DOHH2 (cell line): ENCODE measurements around the gene LTA4H.
A peak's percentile ranks its signal among the peaks of the same experiment; 100 is the strongest.

Experiments used
- H3F3A ChIP-seq: fragments of 200-600 bp; sonication (generic), shearing (Covaris generic); 2 replicates; pipeline ENCODE4 v1.6.0; 2016; ENCODE audit warnings: antibody characterized with exemption, mild to moderate bottlenecking; ENCODE audit not compliant: control insufficient read depth, insufficient read depth
- H3K27ac ChIP-seq: fragments of 200-600 bp; sonication (generic); 2 replicates; pipeline ENCODE4 v1.5.1; 2014; ENCODE audit warnings: low read depth, mild to moderate bottlenecking, low read length, moderate library complexity
- H3K27me3 ChIP-seq: fragments of 200-600 bp; sonication (generic); 2 replicates; pipeline ENCODE4 v1.6.1; 2014; ENCODE audit warnings: mild to moderate bottlenecking, low read length, mixed read lengths; ENCODE audit not compliant: control insufficient read depth
- H3K36me3 ChIP-seq: fragments of 200-600 bp; sonication (generic); 2 replicates; pipeline ENCODE4 v1.6.1; 2014; ENCODE audit warnings: mild to moderate bottlenecking, low read length, moderate library complexity, mixed read lengths; ENCODE audit not compliant: control insufficient read depth
- H3K4me1 ChIP-seq: fragments of 200-600 bp; sonication (generic); 2 replicates; pipeline ENCODE4 v1.6.1; 2014; ENCODE audit warnings: mild to moderate bottlenecking, low read length, mixed read lengths; ENCODE audit not compliant: control insufficient read depth
- H3K4me2 ChIP-seq: fragments of 200-600 bp; sonication (generic); 2 replicates; pipeline ENCODE4 v1.6.0; 2014; ENCODE audit warnings: mild to moderate bottlenecking, low read length, moderate library complexity
- H3K4me3 ChIP-seq: fragments of 200-600 bp; sonication (generic); 2 replicates; pipeline ENCODE4 v1.5.1; 2014; ENCODE audit warnings: mild to moderate bottlenecking, low read length, mixed read lengths
- H3K79me2 ChIP-seq: fragments of 200-600 bp; sonication (generic); 2 replicates; pipeline ENCODE4 v1.6.1; 2014; ENCODE audit warnings: mild to moderate bottlenecking, low read length, mixed read lengths; ENCODE audit not compliant: control insufficient read depth
- H3K9me2 ChIP-seq: fragments of 200-600 bp; sonication (generic); replicated peaks from 2 replicates; pipeline ENCODE4 v1.6.1; 2014; ENCODE audit warnings: mild to moderate bottlenecking, low read length, mixed read lengths; ENCODE audit not compliant: control insufficient read depth
- H3K9me3 ChIP-seq: fragments of 200-600 bp; sonication (generic); 2 replicates; pipeline ENCODE4 v1.6.1; 2014; ENCODE audit warnings: antibody characterized with exemption, low read length, mixed read lengths; ENCODE audit not compliant: control insufficient read depth, insufficient read depth
- H4K20me1 ChIP-seq: fragments of 200-600 bp; sonication (generic); 2 replicates; pipeline ENCODE4 v1.6.0; 2014; ENCODE audit warnings: low read depth, mild to moderate bottlenecking, antibody characterized with exemption, low read length, moderate library complexity; ENCODE audit not compliant: control insufficient read depth, insufficient read depth
- CTCF ChIP-seq: fragments of 200-600 bp; sonication (generic); IDR thresholded peaks from one replicate; pipeline ENCODE4 v1.5.1; 2014; ENCODE audit warnings: antibody characterized with exemption, mild to moderate bottlenecking, low read depth, low read length; ENCODE audit not compliant: poor library complexity, severe bottlenecking
- EZH2phosphoT487 ChIP-seq: fragments of 200-600 bp; sonication (generic); IDR thresholded peaks from 2 replicates; pipeline ENCODE4 v1.6.1; 2017; ENCODE audit warnings: borderline replicate concordance, mild to moderate bottlenecking, antibody characterized with exemption, low read length, moderate library complexity, mixed read lengths

LTA4H gene

DNA sequence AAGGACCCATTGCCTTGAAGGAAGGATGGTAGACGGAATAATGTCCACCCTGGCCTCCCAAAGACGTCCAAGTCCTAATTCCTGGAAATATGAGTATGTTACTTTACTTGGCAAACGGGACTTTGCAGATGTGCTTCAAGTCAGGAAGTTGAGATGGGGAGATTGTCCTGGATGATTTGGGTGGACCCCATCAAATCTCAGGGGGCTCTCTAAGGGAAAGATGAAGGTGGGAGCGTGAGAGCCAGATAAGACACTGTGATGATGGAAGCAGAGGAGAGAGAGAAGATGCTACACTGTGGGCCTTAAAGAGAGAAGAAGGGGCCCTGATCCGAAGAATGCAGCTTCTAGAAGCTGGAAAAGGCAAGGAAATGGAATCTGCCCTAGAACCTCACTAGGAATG lies 29.6 kb upstream of the LTA4H start:
- TF ChIP-seq EZH2phosphoT487 (no peak), CTCF (no peak)
- Histone ChIP-seq H3K27ac (no peak overlapping the region), H3K9me3 (no peaks in the 10 kb centered on the region), H3K36me3 (no peaks in the 10 kb centered on the region), H3K4me1 (peaks cover 29% of the 10 kb centered on the region), H3K4me3 (no peak overlapping the region), H3F3A (no peaks in the 10 kb centered on the region), H3K27me3 (no peaks in the 10 kb centered on the region), H3K79me2 (no peaks in the 10 kb centered on the region), H3K4me2 (no peak overlapping the region), H3K9me2 (no peaks in the 10 kb centered on the region), H4K20me1 (no peaks in the 10 kb centered on the region)

DNA sequence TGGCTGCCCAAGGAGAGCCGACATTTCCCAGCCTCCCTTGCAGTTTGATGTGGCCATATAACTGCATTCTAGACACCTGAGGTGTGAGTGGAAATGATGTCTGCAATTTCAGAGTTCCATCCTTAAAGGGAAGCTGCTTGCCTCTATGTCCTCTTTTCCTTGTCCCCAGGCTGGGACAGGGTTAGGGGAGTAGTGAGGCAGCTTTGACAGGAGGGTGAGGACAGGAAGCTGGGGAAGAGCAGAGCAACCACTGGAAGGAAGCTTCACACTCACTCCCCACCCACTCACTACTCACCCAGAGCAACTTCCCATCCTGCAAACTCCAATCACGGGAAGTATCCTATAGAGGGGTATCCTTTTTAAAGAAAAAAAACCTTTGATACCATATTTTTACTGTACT lies 28.9 kb upstream of the LTA4H start:
- no peak overlapping the region for H3K27ac ChIP-seq

GRCh38 chr12:96063046-96063445 lies 27.7 kb upstream of the LTA4H start:
- Histone ChIP-seq H3K27ac (no peak overlapping the region), H3K9me3 (no peaks in the 10 kb centered on the region), H3K36me3 (no peaks in the 10 kb centered on the region), H3K4me3 (no peak overlapping the region), H3K9me2 (no peaks in the 10 kb centered on the region), H4K20me1 (no peaks in the 10 kb centered on the region), H3K79me2 (no peaks in the 10 kb centered on the region), H3K4me1 (peaks cover 27% of the 10 kb centered on the region), H3F3A (no peaks in the 10 kb centered on the region), H3K4me2 (peak overlapping the region; percentile 80), H3K27me3 (no peaks in the 10 kb centered on the region)
- TF ChIP-seq EZH2phosphoT487 (no peak), CTCF (peak; percentile 48)

More for the DNA sequence above, 28.9 kb upstream of the LTA4H start:
- no peak overlapping the region for H3K4me3 ChIP-seq
- H3K9me3 ChIP-seq = no peaks in the 10 kb centered on the region
- no peaks in the 10 kb centered on the region for H3K27me3 ChIP-seq
- H3K4me1 ChIP-seq = peaks cover 27% of the 10 kb centered on the region
- H3K36me3 ChIP-seq = no peaks in the 10 kb centered on the region
- no peak for TF ChIP-seq EZH2phosphoT487
- no peak for TF ChIP-seq CTCF
- no peaks in the 10 kb centered on the region for H4K20me1 ChIP-seq
- H3K9me2 ChIP-seq = no peaks in the 10 kb centered on the region
- H3K79me2 ChIP-seq = no peaks in the 10 kb centered on the region
- H3K4me2 ChIP-seq = no peak overlapping the region
- H3F3A ChIP-seq = no peaks in the 10 kb centered on the region

- H3K9me3 ChIP-seq = no peaks in the 10 kb centered on the region
- no peaks in the 10 kb centered on the region for H3K9me2 ChIP-seq
- H3K27ac ChIP-seq = peak overlapping the region; percentile 62
- H3K36me3 ChIP-seq = no peaks in the 10 kb centered on the region
- H3K27me3 ChIP-seq = no peaks in the 10 kb centered on the region
- H3K79me2 ChIP-seq = no peaks in the 10 kb centered on the region
- no peaks in the 10 kb centered on the region for H4K20me1 ChIP-seq
- no peaks in the 10 kb centered on the region for H3F3A ChIP-seq
- peak overlapping the region; percentile 80 for H3K4me2 ChIP-seq
- TF ChIP-seq CTCF (peak; percentile 90), EZH2phosphoT487 (no peak)
- H3K4me3 ChIP-seq = peak overlapping the region; percentile 58
- H3K4me1 ChIP-seq = peaks cover 27% of the 10 kb centered on the region
Observed at GRCh38 chr12:96061864-96062453, 26.6 kb upstream of the LTA4H start.
